PC-9 (cell line): ENCODE measurements around the gene MAN1C1. TPM values are rescaled to one million over a fixed set of nuclear protein-coding genes. Genes with fewer than 3 reads are reported as not detected.

ENCODE experiments used
- BruUV-seq: library from RNA; stranded (reverse); fragments of 400-500 nt; replicated peaks from 2 replicates; lab custom pipeline; 2021; lab: Mats Ljungman, UMichigan
- CTCF ChIA-PET: fragments of 300-600 bp; sonication (Branson Sonifier 250); formaldehyde crosslinking; loops from one replicate; lab custom pipeline; 2022; ENCODE audit warnings: antibody characterized with exemption; lab: Charles Lee
- POLR2A ChIA-PET: fragments of 300-600 bp; sonication (Branson Sonifier 250); formaldehyde crosslinking; loops from one replicate; lab custom pipeline; 2022; ENCODE audit warnings: antibody characterized with exemption; ENCODE audit not compliant: unreplicated experiment; lab: Charles Lee
- DNase-seq, 2 experiments: peaks; one replicate each; pipeline versions ENCODE4 v3.0.0 to v3.0.0-alpha.2; 2015 to 2022; ENCODE audit warnings: mixed read lengths in 1 of 2
- H2AFZ ChIP-seq: fragments of 200-600 bp; sonication (generic); 2 replicates; pipeline ENCODE4 v1.8.1; 2017; ENCODE audit warnings: antibody characterized with exemption
- H3F3A ChIP-seq: fragments of 200-600 bp; sonication (generic); 2 replicates; pipeline ENCODE4 v1.8.1; 2017; ENCODE audit warnings: antibody characterized with exemption, mild to moderate bottlenecking, low read depth; ENCODE audit not compliant: insufficient read depth
- H3K27ac ChIP-seq: fragments of 200-600 bp; sonication (generic); 2 replicates; pipeline ENCODE4 v1.6.1; 2016; ENCODE audit warnings: mixed run types
- H3K27me3 ChIP-seq: fragments of 200-600 bp; sonication (generic); 2 replicates; pipeline ENCODE4 v1.6.1; 2016; ENCODE audit warnings: low read depth, mixed run types; ENCODE audit not compliant: insufficient read depth
- H3K36me3 ChIP-seq: fragments of 200-600 bp; sonication (generic); 2 replicates; pipeline ENCODE4 v1.6.1; 2016; ENCODE audit warnings: low read depth, mixed run types
- H3K4me1 ChIP-seq: fragments of 200-600 bp; sonication (generic); replicated peaks from 2 replicates; pipeline ENCODE4 v1.6.1; 2016; ENCODE audit warnings: mixed run types; ENCODE audit not compliant: insufficient read depth
- H3K4me2 ChIP-seq: fragments of 200-600 bp; sonication (generic); 2 replicates; pipeline ENCODE4 v1.6.1; 2017; ENCODE audit warnings: mixed run types
- H3K4me3 ChIP-seq: fragments of 200-600 bp; sonication (generic); 2 replicates; pipeline ENCODE4 v1.6.1; 2016; ENCODE audit warnings: mixed run types
- H3K79me2 ChIP-seq: fragments of 200-600 bp; sonication (generic); 2 replicates; pipeline ENCODE4 v1.6.1; 2017; ENCODE audit warnings: low read depth, mixed run types
- H3K9me2 ChIP-seq: fragments of 200-600 bp; sonication (generic); 2 replicates; pipeline ENCODE4 v1.8.1; 2017; ENCODE audit warnings: mild to moderate bottlenecking; ENCODE audit not compliant: insufficient read depth
- H3K9me3 ChIP-seq: fragments of 200-600 bp; sonication (generic); 2 replicates; pipeline ENCODE4 v1.8.1; 2016; ENCODE audit warnings: low read depth; ENCODE audit not compliant: insufficient read depth
- H4K20me1 ChIP-seq: fragments of 200-600 bp; sonication (generic); 2 replicates; pipeline ENCODE4 v1.8.1; 2017; ENCODE audit not compliant: insufficient read depth
- CTCF ChIP-seq: fragments of 200-600 bp; sonication (generic); conservative IDR thresholded peaks from 2 replicates; pipeline ENCODE4 v1.6.1; 2017; ENCODE audit warnings: mixed run types, antibody characterized with exemption, mild to moderate bottlenecking, moderate library complexity
- EZH2 ChIP-seq: fragments of 200-600 bp; sonication (generic); IDR thresholded peaks from 2 replicates; pipeline ENCODE4 v1.8.0; 2017; ENCODE audit warnings: antibody characterized with exemption, low read depth
- intact Hi-C: fragments of 100-400 bp; cut with micrococcal nuclease; formaldehyde crosslinking; loops from one replicate; pipeline ENCODE4 v1.10.0; 2022; ENCODE audit not compliant: unreplicated experiment
- total RNA-seq: library from RNA; stranded (reverse); gene quantifications from 2 replicates; pipeline ENCODE4 v1.2.3, GENCODE V29; 2021

Gene MAN1C1
- total RNA-seq, 1 experiment from 2014 or later, result 0.41 TPM

- Histone ChIP-seq H4K20me1 (no peaks in the 10 kb centered on the region), H3K4me2 (no peak overlapping the region), H3K9me2 (no peaks in the 10 kb centered on the region), H3K27me3 (no peaks in the 10 kb centered on the region), H3K4me1 (no peaks in the 10 kb centered on the region), H2AFZ (no peak overlapping the region), H3F3A (no peaks in the 10 kb centered on the region), H3K27ac (no peak overlapping the region), H3K9me3 (no peaks in the 10 kb centered on the region), H3K36me3 (no peaks in the 10 kb centered on the region), H3K4me3 (no peak overlapping the region), H3K79me2 (no peaks in the 10 kb centered on the region)
- ChIA-PET CTCF (no interaction called here), POLR2A (no interaction called here)
- no peak for DNase-seq
- intact Hi-C loops, result no loop called here
- TF ChIP-seq CTCF (no peak), EZH2 (no peak)
- BruUV-seq, result no TSS peak
Measured at GRCh38 chr1:25766721-25767436, 150.3 kb downstream of the MAN1C1 start.

GRCh38 chr1:25767437-25767770 is 150.8 kb downstream of the MAN1C1 start:
- POLR2A ChIA-PET, result no interaction called here
- no peaks in the 10 kb centered on the region for H3K4me1 ChIP-seq

GRCh38 chr1:25768999-25769398 is 152.4 kb downstream of the MAN1C1 start:
- Histone ChIP-seq H3F3A (no peaks in the 10 kb centered on the region; the same call in 1 of the 2 replicates), H3K9me3 (no peaks in the 10 kb centered on the region), H3K36me3 (no peaks in the 10 kb centered on the region), H3K4me3 (no peak overlapping the region), H4K20me1 (no peaks in the 10 kb centered on the region), H3K27me3 (no peaks in the 10 kb centered on the region), H3K79me2 (no peaks in the 10 kb centered on the region), H2AFZ (no peak overlapping the region), H3K4me1 (peaks cover 12% of the 10 kb centered on the region), H3K9me2 (no peaks in the 10 kb centered on the region), H3K27ac (no peak overlapping the region), H3K4me2 (no peak overlapping the region)
- CTCF ChIA-PET, result no interaction called here
- TF ChIP-seq CTCF, result no peak
- no peak for TF ChIP-seq EZH2
- DNase-seq, result no peak
- no TSS peak for BruUV-seq
- POLR2A ChIA-PET, result no interaction called here
- intact Hi-C loops, result no loop called here

More at GRCh38 chr1:25767437-25767770, 150.8 kb downstream of the MAN1C1 start:
- no peaks in the 10 kb centered on the region for H3F3A ChIP-seq
- no peaks in the 10 kb centered on the region for H3K27me3 ChIP-seq
- no TSS peak for BruUV-seq
- H4K20me1 ChIP-seq, result no peaks in the 10 kb centered on the region
- H2AFZ ChIP-seq, result no peak overlapping the region
- CTCF ChIA-PET, result no interaction called here
- H3K9me2 ChIP-seq, result no peaks in the 10 kb centered on the region
- intact Hi-C loops, result no loop called here
- no peaks in the 10 kb centered on the region for H3K36me3 ChIP-seq
- H3K79me2 ChIP-seq, result no peaks in the 10 kb centered on the region
- H3K9me3 ChIP-seq, result no peaks in the 10 kb centered on the region
- no peak overlapping the region for H3K27ac ChIP-seq
- no peak overlapping the region for H3K4me2 ChIP-seq
- TF ChIP-seq EZH2 (no peak), CTCF (no peak)
- DNase-seq, result no peak
- no peak overlapping the region for H3K4me3 ChIP-seq
